ENCODE data around the gene GSTM1.
"Not testable (repeated sequence)": the region's sequence is repeated elsewhere in the genome, so short reads cannot be mapped to it uniquely, and the experiment has no call there.

The GSTM1 gene

GRCh38 chr1:109697066-109697465 is 9.4 kb downstream of the GSTM1 start:
- no peak for DNase-seq (ENCODE audit: low read depth in 3 of 3)

- DNase-seq (ENCODE audit: low read depth in 3 of 3), result not testable (repeated sequence)
Measured at GRCh38 chr1:109697861-109698260, 10.2 kb downstream of the GSTM1 start.

GRCh38 chr1:109702940-109703339 is 15.3 kb downstream of the GSTM1 start:
- not testable (repeated sequence) for DNase-seq (ENCODE audit: low read depth in 3 of 3)

- no peak for DNase-seq (ENCODE audit: low read depth in 3 of 3)
Measured at GRCh38 chr1:109704173-109704572, 16.6 kb downstream of the GSTM1 start.

- DNase-seq (ENCODE audit: low read depth in 3 of 3), result no peak
Measured at GRCh38 chr1:109705411-109705810, 17.8 kb downstream of the GSTM1 start.

GRCh38 chr1:109708949-109709348 is 21.3 kb downstream of the GSTM1 start:
- not testable (repeated sequence) for DNase-seq (ENCODE audit: low read depth in 3 of 3)

GRCh38 chr1:109709822-109710221 is 22.2 kb downstream of the GSTM1 start:
- DNase-seq (ENCODE audit: low read depth in 3 of 3), result not testable (repeated sequence)

- DNase-seq (ENCODE audit: low read depth in 3 of 3), result not testable (repeated sequence)
Measured at GRCh38 chr1:109711593-109712320, 24.1 kb downstream of the GSTM1 start, which contains the start of gene GSTM5. GSTM5 (plus strand) TSS chr1:109712251; CDS start chr1:109712313, 62 bp downstream.

- DNase-seq (ENCODE audit: low read depth in 3 of 3), result no peak
Measured at GRCh38 chr1:109712321-109712864, 24.8 kb downstream of the GSTM1 start.

- no peak for DNase-seq (ENCODE audit: low read depth in 3 of 3)
Measured at GRCh38 chr1:109713636-109714035, 26.0 kb downstream of the GSTM1 start.

- no peak for DNase-seq (ENCODE audit: low read depth in 3 of 3)
Measured at GRCh38 chr1:109714661-109715372, 27.2 kb downstream of the GSTM1 start.

- no peak for DNase-seq (ENCODE audit: low read depth in 3 of 3)
Measured at GRCh38 chr1:109716121-109716520, 28.5 kb downstream of the GSTM1 start.

GRCh38 chr1:109716570-109717090 is 29.0 kb downstream of the GSTM1 start:
- no peak for DNase-seq (ENCODE audit: low read depth in 3 of 3)

- DNase-seq (ENCODE audit: low read depth in 3 of 3), result no peak
Measured at GRCh38 chr1:109717729-109718128, 30.1 kb downstream of the GSTM1 start.

- no peak for DNase-seq (ENCODE audit: low read depth in 3 of 3)
Measured at GRCh38 chr1:109718495-109718894, 30.9 kb downstream of the GSTM1 start.

- DNase-seq (ENCODE audit: low read depth in 3 of 3), result no peak
Measured at GRCh38 chr1:109719337-109719837, 31.8 kb downstream of the GSTM1 start.

- DNase-seq (ENCODE audit: low read depth in 3 of 3), result no peak
Measured at GRCh38 chr1:109721042-109721441, 33.4 kb downstream of the GSTM1 start.

GRCh38 chr1:109721971-109722370 is 34.4 kb downstream of the GSTM1 start:
- DNase-seq (ENCODE audit: low read depth in 3 of 3), result no peak

- DNase-seq (ENCODE audit: low read depth in 3 of 3), result no peak
Measured at GRCh38 chr1:109722908-109723691, 35.5 kb downstream of the GSTM1 start.

- DNase-seq (ENCODE audit: low read depth in 3 of 3), result no peak
Measured at GRCh38 chr1:109724933-109725332, 37.3 kb downstream of the GSTM1 start.

GRCh38 chr1:109725510-109725909 is 37.9 kb downstream of the GSTM1 start:
- DNase-seq (ENCODE audit: low read depth in 3 of 3), result no peak

- no peak for DNase-seq (ENCODE audit: low read depth in 3 of 3)
Measured at GRCh38 chr1:109726007-109726406, 38.4 kb downstream of the GSTM1 start.

All from stimulated activated CD4-positive, alpha-beta T cell treated with anti-CD3 and anti-CD28 coated beads, TNF-alpha, amount 100 ng/mL, for 4 hours (primary cell).